GM19397 (cell line): ENCODE data around the gene GRIN2A.

ENCODE experiments used
- ATAC-seq: cut with Tn5 transposase; IDR thresholded peaks from one replicate; pipeline ENCODE4 v1.9.1; 2021; ENCODE audit warnings: mild to moderate bottlenecking, moderate library complexity; ENCODE audit not compliant: unreplicated experiment

The GRIN2A gene

GRCh38 chr16:10137341-10137740 is 44.9 kb downstream of the GRIN2A start:
- no peak for ATAC-seq

GRCh38 chr16:10136916-10137315 is 45.3 kb downstream of the GRIN2A start:
- no peak for ATAC-seq

- no peak for ATAC-seq
Measured at GRCh38 chr16:10130538-10130937, 51.7 kb downstream of the GRIN2A start.

GRCh38 chr16:10128397-10129258 is 53.6 kb downstream of the GRIN2A start:
- no peak for ATAC-seq

GRCh38 chr16:10126686-10127085 is 55.5 kb downstream of the GRIN2A start:
- no peak for ATAC-seq

GRCh38 chr16:10123141-10123540 is 59.1 kb downstream of the GRIN2A start:
- ATAC-seq: no peak

- no peak for ATAC-seq
Measured at GRCh38 chr16:10122546-10122945, 59.7 kb downstream of the GRIN2A start.

- no peak for ATAC-seq
Measured at GRCh38 chr16:10121897-10122425, 60.3 kb downstream of the GRIN2A start.

- no peak for ATAC-seq
Measured at GRCh38 chr16:10121491-10121890, 60.7 kb downstream of the GRIN2A start.

- ATAC-seq: no peak
Measured at GRCh38 chr16:10120953-10121352, 61.3 kb downstream of the GRIN2A start.

GRCh38 chr16:10114409-10114808 is 67.8 kb downstream of the GRIN2A start:
- ATAC-seq: no peak

- no peak for ATAC-seq
Measured at GRCh38 chr16:10113248-10113647, 69.0 kb downstream of the GRIN2A start.

GRCh38 chr16:10112021-10112420 is 70.2 kb downstream of the GRIN2A start:
- ATAC-seq: no peak

GRCh38 chr16:10111156-10111761 is 71.0 kb downstream of the GRIN2A start:
- ATAC-seq: no peak

- ATAC-seq: no peak
Measured at GRCh38 chr16:10110552-10110951, 71.7 kb downstream of the GRIN2A start.

- no peak for ATAC-seq
Measured at GRCh38 chr16:10107081-10107480, 75.1 kb downstream of the GRIN2A start.

GRCh38 chr16:10103700-10104099 is 78.5 kb downstream of the GRIN2A start:
- no peak for ATAC-seq

GRCh38 chr16:10103118-10103517 is 79.1 kb downstream of the GRIN2A start:
- no peak for ATAC-seq

GRCh38 chr16:10100829-10101228 is 81.4 kb downstream of the GRIN2A start:
- no peak for ATAC-seq

- ATAC-seq: no peak
Measured at GRCh38 chr16:10098991-10099390, 83.2 kb downstream of the GRIN2A start.

GRCh38 chr16:10097271-10097670 is 85.0 kb downstream of the GRIN2A start:
- ATAC-seq: no peak

GRCh38 chr16:10093576-10093975 is 88.7 kb downstream of the GRIN2A start:
- ATAC-seq: no peak
